Fibroblast of skin of left quadriceps (primary cell): ENCODE measurements around the gene ADCY1.
"Not testable (repeated sequence)": the region's sequence is repeated elsewhere in the genome, so short reads cannot be mapped to it uniquely, and the experiment has no call there.

Experiments
- DNase-seq, 2 experiments: peaks; one replicate each; pipeline ENCODE4 v3.0.0-alpha.2; 2013; ENCODE audit warnings: low read depth in 2 of 2

ADCY1 gene

GRCh38 chr7:45573661-45574415 lies at the start of gene ADCY1:
Gene ADCY1 (plus strand): TSS chr7:45574368. CDS start chr7:45574544, 176 bp downstream.
- DNase-seq: no peak

GRCh38 chr7:45524445-45524844 lies 49.7 kb upstream of the ADCY1 start:
- DNase-seq: no peak

- no peak for DNase-seq
These were observed 49.1 kb upstream of the ADCY1 start for GRCh38 chr7:45525057-45525456.

GRCh38 chr7:45543473-45543872 lies 30.7 kb upstream of the ADCY1 start:
- no peak for DNase-seq

GRCh38 chr7:45545105-45545710 lies 29.0 kb upstream of the ADCY1 start:
- not testable (repeated sequence) for DNase-seq

GRCh38 chr7:45548917-45549316 lies 25.3 kb upstream of the ADCY1 start:
- DNase-seq: not testable (repeated sequence)

- DNase-seq: no peak
These were observed 10.8 kb upstream of the ADCY1 start for GRCh38 chr7:45563401-45563800.

- no peak for DNase-seq
These were observed 10.2 kb upstream of the ADCY1 start for GRCh38 chr7:45563941-45564461.

GRCh38 chr7:45564485-45564884 lies 9.7 kb upstream of the ADCY1 start:
- DNase-seq: no peak

GRCh38 chr7:45564886-45565455 lies 9.2 kb upstream of the ADCY1 start:
- no peak for DNase-seq

GRCh38 chr7:45566386-45566785 lies 7.8 kb upstream of the ADCY1 start:
- no peak for DNase-seq

- no peak for DNase-seq
These were observed 7.2 kb upstream of the ADCY1 start for GRCh38 chr7:45566961-45567360.

- DNase-seq: no peak
These were observed 6.5 kb upstream of the ADCY1 start for GRCh38 chr7:45567713-45568112.

GRCh38 chr7:45568536-45569289 lies 5.5 kb upstream of the ADCY1 start:
- no peak for DNase-seq

- DNase-seq: no peak
These were observed 4.9 kb upstream of the ADCY1 start for GRCh38 chr7:45569290-45569685.

GRCh38 chr7:45570797-45571196 lies 3.4 kb upstream of the ADCY1 start:
- DNase-seq: no peak

- no peak for DNase-seq
These were observed 964 bp upstream of the ADCY1 start for GRCh38 chr7:45573204-45573603.

- peak in 1 of 2 experiments; percentile 6 for DNase-seq
These were observed 174 bp downstream of the ADCY1 start for GRCh38 chr7:45574416-45574668.

- peak in 1 of 2 experiments; percentile 12 for DNase-seq
These were observed 717 bp downstream of the ADCY1 start for GRCh38 chr7:45574669-45575500.

GRCh38 chr7:45575501-45576248 lies 1.5 kb downstream of the ADCY1 start:
- no peak for DNase-seq
